ENCODE results near the gene CTSW.

Gene CTSW

DNA sequence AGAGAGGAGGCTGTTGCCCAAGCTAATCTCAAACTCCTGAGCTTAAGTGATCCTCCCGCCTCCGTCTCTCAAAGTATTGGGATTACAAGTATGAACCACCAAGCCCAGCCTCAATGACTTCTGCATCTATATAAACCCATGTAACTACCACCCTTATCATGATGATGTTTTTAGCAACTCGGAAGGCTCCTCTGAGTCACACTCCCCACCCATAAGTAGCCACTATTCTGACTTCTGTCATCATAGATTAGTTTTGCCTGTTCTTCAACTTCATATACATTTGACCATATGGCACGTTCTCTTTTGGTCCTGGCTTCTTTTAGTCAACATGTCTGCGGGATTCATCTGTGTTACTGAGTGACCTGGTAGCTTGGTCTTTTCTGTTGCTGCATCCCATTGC is 27.0 kb downstream of the CTSW start:
- DNase-seq = no peak

DNA sequence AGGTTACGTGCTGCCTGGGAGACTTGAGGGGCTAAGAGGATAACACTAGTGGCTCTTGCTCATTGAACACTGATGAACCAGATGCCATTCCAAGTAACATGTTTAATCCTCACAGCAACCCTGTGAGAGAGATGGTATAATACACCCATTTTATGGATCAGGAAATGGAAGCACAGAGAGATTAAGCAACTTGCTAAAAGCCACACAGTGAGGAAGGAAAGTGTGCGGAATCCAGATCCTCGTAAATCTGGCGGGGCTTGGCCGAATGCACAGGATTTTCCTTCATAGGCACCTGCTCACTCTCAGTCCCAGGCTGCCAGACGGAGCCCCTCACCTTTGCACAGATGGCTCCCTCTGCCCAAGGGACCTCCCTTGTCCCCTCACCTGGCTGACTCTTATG is 28.2 kb downstream of the CTSW start:
- DNase-seq = no peak

DNA sequence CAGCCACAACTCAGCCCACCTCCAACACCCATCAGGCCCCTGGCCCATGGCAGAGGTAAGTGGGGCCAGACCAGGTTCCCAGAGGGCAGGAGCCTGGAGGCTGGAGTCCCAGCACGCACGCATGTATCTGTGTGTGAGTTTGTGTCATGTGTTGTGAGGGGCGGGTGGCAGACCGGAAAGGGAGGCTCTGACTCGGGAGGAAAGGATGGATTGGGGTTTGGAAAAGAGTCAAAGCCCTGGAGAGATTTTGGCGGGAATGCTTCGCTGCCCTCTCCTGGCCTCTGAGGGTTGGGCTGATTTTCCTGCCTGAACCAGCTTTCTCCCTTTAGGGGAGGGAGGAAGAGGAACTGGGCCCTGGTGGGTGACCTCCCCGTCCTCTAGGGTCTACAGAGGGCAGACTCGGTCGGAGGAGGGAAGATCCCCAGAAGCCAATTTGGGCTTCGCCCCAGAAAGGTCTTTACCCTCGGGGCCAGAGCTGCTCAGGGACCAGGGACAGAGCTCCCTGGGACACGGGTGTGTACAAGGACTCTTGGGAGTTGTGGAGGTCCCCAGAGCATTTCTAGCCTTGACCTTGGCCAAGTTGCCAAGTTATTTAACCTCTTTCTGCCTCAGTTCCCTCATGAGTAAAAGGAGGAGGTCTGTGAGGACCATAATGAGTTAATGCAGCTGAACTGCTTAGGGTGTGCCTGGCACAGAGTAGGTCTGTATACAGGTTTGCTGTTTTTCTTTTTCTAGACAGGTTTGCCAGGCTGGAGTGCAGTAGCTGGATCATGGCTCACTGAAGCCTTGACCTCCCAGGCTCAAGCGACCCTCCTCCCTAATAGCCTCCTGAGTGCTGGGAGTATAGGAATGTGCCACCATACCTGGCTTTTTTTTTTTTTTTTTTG is 32.3 kb downstream of the CTSW start:
- no peak for DNase-seq

DNA sequence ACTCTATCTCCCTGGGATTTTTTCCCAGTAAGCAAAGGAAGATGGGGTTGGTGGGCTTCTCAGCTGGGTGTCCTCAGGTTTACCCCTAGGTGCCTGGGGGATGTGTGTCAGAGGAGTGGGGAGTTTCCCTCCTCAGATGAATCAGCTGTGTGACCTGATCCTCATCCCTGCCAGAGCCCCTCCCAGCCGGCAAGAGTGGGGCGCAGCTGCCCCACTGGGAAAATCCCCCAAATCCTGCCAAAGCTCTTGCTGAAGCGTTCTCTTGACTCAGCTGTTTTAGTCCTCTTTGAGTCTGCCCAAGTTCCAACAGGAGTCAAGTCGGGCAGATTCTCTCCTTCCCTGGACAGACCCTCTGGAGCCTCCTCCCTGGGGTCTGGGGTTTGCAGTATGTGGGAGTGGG is 33.2 kb downstream of the CTSW start:
- no peak for DNase-seq

DNA sequence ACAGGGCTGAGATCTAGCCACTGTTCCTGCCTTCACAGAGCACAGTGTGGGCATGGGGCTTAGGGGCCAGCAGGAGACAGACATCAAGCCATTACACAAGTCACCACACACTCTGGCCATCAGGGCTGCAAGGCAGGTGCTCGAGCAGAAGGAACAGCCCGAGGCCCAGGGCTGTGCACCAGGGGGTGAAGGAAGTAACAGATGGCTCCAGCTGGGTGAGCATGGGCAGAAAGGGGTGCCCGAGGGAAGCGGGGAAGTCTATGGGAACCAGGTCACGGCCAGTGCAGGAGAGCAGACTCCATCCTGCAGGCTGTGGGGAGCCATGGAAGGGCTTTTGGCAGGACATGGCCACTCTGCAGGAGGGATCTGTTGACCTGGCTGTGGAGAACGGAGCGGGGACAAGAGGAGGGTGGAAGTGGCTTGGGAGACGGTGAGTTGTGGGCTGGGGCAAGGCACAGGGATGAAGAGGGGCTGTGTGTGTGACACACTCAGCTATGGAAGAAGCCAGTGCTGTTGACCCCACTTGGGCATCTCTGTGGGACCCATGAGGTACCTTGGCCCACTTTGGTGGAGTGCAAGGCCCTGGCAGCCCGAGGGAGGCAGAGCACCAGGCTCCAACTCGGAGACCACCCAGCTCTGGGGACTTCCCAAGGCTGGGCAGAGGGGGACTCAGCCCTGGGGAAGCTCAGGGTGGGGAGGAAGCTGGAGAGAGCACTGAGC is 35.6 kb downstream of the CTSW start:
- no peak for DNase-seq

DNA sequence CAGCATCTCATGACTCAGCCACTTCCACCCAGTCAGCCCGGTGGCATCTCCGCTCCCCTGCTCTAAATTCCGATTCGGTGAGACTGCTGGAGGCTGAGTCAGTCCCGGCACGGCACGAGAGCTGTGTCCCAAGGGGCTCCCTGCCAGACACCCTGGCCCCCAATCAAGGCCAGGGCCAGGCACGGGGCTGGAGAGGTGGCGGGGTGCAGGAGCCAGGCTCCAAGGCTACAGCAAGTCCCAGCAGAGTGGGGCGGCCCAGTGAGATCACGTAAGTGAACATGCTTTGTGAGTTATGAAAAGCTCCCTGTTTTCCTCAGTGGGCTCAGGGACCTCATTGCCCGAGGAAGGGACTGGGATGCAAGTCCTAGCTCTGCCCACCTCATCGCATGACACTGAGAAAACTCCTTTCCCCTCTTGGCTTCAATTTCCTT is 36.2 kb downstream of the CTSW start:
- DNase-seq = no peak

DNA sequence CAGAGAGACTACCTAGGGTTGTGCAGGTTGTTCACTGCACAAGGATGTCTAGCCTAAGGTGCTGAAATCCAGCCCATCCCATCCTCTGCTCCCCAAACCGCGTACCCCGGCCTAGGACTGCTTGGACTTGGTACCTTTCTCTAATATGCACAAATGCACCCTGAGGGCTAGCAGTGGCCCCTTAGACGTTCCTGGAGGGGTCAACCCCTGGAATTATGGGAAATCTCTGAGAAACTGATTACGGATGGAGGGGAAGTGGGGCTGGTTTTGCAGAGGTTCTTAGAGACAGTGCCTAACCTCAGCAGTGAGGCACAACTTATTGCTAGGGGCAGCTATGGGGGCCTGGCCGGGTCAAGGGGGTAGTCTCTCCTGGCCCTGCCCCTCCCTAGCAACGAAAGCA is 36.8 kb downstream of the CTSW start:
- no peak for DNase-seq

DNA sequence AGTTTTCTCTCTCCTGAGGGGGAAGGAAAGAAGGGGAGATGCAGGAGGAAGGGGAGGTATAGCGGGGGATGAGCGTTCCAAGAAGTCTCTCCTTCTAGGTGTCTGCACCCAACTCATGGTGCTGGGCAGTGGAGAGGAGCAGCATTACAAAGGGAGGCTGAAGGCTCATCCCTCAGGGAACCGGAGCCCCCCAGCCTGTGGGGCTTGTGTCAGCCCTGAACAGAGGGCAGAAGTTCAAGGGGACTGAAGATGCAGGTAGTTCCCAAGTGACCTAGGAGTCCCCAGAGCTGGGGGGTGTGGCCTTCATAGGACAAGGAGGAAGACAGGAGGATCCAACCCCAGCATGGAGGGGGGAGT is 37.4 kb downstream of the CTSW start:
- DNase-seq = no peak

DNA sequence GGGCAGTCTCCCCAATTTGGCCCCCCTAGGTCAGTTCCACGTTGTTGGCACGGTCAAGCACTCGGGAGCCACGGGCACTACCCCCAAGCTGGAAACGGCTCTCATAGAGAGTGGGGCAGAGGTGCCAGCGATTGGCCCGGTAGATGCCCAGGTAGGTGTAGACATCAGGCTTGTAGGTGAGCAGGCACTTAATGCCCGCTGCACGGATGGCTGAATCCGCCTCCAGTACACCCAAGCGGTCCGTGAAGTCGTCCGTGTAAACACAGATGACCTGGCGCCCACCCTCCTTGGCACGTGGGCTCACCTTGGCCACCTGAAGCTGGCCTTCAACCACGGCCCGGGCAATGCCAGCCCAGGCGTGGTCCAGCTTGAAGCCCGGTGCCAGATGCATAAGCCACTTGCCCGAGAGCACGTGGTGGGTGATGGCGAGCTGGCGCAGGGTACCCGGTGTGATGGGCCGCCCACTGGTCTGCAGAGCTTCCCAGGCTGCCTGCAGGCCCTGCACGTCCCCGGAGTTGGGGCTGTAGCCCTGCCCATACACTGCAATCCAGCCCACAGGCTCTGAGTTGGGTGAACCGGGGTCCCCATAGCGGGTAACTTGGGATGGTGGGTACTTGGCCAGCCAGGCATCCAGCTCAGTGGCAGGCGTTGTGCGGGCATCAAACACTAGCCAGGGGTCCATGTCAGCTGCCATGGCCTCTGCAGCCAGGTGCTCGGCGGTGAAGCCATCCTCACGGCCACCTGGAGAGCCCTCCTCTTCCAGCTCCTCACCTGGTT is 38.0 kb downstream of the CTSW start:
- no peak for DNase-seq

DNA sequence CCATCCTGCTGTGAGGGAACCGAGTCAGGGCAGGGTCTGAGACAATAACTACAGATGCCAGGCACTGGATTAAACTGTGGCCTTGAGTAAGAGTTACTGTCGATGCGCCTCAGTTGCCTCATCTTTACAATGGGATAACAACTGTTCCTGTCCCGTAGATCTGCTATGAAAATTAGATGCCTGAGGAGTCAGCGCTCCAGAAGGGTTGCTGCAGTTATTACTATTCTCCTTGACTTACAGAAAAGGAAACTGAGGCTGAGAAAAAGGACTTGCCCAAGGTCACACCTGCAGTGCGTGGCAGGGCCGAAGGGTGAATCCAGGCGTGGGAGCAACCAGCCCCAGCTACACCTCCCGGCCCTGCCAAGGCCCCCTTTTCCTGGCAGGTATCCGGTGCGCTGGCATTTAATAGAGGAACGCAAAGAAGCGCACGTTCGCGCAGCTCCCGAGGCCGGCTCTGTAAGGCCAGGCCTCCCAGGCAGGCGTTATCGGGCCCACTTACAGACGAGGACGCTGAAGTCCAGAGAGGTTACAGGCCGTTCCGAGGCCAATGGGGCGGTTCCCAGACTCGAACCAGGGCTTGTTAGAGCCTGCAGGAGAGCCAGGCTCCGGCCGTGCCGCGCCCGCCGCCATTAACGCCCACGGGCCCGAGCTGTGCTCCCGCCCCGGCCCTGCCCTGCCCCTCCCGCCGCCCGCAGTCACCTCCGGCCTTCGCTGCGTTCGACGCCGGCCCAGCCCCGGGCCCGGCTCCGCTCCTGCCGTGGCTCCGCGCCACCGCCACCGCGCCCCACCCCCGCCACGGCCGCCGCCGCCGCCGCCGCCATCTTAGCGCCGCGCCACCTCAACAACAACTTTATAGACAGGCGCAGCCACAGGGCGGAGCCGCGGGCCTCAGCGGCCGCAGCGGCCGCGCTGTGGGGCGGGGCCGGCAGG is 38.8 kb downstream of the CTSW start, which contains the start of gene C11orf68:
TSS of gene C11orf68 (minus strand) at position 852 of the 930 bp plus-strand sequence. CDS start at position 821, 31 bp downstream.
- DNase-seq = no peak

DNA sequence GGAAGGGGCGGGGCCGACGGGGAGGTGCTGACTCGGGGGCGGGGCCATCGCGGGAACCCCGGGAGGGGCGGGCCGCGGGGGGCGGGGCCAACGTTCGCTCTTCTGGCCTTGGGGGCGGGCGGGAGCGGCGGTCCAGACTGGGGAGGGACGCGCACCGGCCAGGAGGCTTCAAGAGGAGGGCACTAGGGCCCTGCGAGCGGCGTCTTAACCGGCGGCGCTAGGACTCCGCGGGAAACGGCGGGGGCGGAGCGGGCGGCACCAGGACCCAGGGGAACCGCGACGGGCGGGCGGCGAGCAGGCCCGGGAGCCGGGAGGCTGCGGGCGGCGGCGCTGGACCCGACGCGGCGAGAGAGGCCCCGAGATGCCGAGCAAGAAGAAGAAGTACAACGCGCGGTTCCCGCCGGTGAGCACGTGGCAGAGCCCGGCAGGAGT is 39.5 kb downstream of the CTSW start, which contains the start of gene DRAP1:
TSS of gene DRAP1 (plus strand) at position 286 of the 432 bp plus-strand sequence. CDS start at position 362, 76 bp downstream.
- peak; percentile 97 for DNase-seq

DNA sequence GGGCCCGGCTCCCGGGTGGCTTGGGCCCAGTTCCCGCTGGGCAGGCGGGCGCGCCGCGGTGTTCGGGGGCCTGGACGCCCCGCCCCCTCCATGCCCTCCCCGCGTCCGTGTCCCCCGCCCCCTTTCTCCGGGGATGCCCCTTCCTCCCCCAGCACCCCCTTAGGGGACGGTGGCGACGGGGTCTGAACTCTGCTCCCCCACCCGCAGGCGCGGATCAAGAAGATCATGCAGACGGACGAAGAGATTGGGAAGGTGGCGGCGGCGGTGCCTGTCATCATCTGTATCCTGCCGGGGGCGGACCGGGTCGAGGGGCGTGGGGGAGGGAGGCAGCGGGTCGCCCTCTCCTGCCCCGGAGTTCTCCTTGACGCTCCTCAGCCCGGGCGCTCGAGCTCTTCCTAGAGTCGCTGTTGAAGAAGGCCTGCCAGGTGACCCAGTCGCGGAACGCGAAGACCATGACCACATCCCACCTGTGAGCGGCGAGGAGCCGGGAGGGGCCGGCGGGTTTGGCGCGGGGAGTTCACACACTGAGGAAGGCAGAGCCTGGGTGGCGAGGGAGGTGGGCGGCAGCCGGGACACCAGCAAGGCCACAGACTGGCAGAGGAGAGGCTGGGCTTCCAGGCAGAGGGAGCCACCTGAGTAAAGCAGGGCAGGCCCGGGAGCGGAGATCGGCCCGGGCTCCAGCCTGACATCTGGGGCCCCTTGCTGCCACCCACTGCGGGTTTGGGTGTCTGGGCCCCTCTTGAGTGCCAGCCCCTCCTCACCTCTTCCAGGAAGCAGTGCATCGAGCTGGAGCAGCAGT is 40.1 kb downstream of the CTSW start:
- no peak for DNase-seq

DNA sequence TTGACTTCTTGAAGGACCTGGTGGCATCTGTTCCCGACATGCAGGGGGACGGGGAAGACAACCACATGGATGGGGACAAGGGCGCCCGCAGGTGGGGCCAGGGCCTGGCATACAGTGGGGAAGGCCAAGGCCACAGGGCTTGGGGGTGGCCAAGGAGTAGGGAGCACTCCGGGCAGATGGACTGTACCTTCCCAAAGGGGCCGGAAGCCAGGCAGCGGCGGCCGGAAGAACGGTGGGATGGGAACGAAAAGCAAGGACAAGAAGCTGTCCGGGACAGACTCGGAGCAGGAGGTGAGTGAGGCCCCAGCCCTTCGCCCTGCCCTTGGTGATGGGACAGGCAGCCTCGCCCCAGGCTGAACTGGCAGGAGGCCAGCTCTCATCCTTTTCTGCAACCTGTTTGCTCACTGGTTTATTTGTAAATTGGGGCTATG is 40.8 kb downstream of the CTSW start:
- no peak for DNase-seq

DNA sequence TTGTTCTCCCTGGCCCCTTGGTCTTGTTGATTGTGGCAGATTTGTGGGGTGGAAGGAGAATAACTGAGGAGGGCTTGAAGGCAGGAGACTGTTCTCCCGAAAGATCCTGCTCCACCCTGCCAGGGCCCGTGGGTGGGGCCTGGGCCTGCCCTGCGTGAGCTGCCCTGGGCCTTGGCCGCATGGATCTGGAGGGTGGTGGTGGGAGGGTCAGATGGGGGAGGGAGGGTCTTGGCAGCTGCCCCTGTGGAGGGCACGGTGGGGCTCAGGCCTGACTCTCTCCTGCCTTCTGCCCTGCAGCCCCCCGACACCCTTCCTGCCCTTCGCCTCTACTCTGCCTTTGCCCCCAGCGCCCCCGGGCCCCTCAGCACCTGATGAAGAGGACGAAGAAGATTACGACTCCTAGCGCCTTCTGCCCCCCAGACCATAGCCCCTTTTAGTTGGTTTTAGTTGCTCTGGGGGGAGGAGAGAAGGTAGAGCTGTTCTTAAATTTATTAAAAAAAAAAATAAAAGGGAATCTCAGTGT is 41.5 kb downstream of the CTSW start:
- DNase-seq = no peak

DNA sequence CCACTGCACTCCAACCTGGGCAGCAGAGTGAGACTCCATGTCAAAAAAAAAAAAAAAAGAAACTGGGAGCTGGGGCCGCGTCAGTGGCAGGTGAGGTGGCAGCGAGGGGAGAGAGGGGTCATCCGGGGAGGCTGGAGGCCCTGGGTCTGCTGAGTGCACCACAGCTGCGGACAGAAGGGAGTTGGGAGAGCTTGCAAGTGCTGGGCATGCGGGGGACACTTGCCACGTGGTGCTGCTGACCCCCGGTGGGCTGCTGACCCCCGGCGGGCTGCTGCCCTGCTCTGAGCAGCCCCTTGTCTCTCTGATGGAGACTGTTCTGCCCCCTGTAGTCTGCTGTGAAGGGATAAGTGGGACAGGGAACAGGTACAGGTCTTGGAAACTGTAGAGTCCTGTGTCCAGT is 42.2 kb downstream of the CTSW start:
- DNase-seq = no peak

DNA sequence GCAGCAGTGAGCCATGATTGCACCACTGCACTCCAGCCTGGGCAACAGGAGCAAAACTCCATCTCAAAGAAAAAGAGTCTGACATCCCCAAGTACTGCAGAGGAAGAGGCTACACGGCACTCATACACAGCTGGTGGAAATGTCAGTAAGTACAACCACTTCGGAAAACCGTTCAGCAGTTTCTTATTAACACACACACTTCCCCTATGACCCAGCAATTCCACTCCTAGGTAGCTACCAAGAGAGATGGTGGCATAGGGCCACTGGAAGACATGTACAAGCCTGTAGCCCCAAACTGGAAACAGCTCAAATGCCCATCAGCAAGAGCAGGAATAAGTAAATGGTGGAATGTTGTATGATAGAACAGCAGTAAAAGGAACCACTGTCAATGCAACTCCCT is 42.9 kb downstream of the CTSW start:
- no peak for DNase-seq

DNA sequence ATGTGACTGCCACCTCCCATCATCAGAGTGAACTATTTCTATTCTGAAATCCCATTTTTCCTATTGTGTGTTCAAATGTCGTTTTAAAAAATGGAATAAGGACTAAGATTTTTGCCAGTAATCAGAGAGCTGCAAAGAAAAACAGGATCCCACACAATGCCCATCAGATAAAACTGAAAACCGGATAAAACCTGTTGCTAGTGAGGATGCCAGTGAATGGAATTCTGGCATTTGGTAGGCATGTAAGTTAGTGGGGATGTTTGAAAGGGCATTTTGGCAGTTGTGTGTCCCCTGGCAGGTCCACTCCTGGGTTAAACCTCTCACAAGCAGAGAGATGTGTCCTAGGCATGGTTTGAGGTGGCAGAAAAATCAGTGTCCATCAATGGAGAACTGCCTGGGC is 45.8 kb downstream of the CTSW start:
- no peak for DNase-seq

DNA sequence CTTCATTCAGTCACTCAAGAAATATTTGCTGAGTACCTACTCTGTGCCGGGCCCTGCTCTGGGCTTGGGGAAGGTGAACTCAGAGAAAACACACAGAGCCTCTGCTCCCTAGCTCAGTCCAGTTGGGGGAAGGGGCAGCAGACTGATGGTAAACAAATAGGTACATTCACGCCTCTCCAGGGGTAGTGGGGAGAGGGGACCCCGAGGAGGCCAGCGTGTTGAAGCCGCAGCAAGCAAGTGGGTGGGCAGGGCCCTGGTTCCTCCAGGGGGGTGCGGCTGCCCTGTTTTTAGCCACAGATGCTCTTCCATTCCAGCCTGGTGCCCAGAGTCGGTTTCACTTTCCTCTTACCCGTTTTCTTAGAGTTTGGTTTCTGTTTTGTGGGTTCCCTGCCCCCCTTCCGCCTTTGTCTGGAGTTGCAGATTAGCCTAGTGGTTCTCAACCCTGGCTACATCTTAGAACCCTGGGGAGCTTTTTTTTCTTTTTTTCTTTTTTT is 48.3 kb downstream of the CTSW start:
- peak; percentile 71 for DNase-seq

DNA sequence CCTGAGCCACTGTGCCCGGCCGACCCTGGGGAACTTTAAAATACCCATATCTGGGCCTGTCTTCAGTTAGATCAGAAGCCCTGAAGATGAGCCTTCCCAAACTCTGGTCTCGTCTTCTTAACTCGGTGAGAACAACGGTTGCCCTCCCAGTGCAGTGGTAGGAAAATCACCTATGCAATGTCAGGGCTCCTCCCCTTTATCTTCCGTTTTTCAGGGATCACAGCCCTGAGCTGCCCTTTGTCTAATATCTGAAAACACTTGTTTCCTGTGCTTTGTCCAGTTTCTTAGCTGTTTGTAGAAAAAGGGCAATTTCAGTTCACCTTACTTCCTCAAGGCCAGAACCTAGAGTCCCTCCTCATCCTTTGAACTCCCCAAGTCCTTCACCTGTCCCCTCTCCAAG is 49.0 kb downstream of the CTSW start:
- no peak for DNase-seq

DNA sequence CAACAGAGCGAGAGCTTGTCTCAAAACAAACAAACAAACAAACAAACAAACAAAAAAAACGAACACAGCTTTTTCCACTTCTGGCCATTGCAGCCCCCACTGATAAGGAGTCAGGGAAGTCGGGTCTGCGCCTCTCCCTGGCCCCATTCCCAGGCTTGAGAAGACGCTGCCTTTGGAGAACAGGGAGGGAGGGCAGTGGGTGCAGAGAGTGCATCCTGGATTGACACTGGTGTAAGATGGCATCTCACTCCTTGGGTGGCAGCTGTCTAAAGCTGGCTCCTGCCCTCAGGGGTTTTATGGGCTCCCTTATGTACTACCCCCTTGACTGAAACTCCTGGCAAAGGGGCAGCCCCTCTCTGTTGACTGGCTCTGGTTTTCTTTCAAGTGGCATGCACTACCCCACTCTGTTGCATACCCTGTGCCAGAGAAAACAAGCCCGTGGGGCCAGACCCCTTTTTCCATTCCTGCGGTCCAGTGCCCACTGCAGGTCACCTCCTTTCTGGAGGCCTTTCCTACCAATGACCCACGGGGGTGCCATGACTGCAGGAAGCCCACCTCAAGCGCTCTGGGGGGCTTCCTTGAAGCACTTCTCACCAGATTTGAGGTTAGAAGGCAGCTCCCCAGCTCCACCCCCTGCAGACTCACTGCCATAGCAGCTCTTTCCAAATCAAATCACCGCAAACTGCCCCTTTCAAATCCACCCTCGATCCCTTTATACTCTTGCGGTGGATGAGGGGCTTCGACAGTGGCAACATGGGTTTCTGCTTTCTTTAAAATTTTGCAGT is 52.3 kb downstream of the CTSW start:
- DNase-seq = no peak

Data from activated effector memory CD4-positive, alpha-beta T cell treated with Interleukin-2 at 50 U/mL for 16 hours (primary cell).